Suprapubic skin (tissue), 4 donors: ENCODE data around the gene CHST13. TPM values are rescaled to one million over a fixed set of nuclear protein-coding genes. Genes with fewer than 3 reads are reported as not detected.

Experiments used
- DNase-seq, 2 donors: peaks; one replicate each; pipeline ENCODE4 v3.0.0-alpha.2; 2019; ENCODE audit warnings: low spot score in 2 of 2
- H3K27ac ChIP-seq: fragments of 200-600 bp; sonication (generic); one replicate; pipeline ENCODE4 v1.5.1; 2019
- H3K27me3 ChIP-seq: fragments of 200-600 bp; sonication (generic); one replicate; pipeline ENCODE4 v1.5.1; 2019
- H3K36me3 ChIP-seq: fragments of 200-600 bp; sonication (generic); one replicate; pipeline ENCODE4 v1.5.1; 2019
- H3K4me1 ChIP-seq: fragments of 200-600 bp; sonication (generic); one replicate; pipeline ENCODE4 v1.5.1; 2019
- H3K4me3 ChIP-seq: fragments of 200-600 bp; sonication (generic); one replicate; pipeline ENCODE4 v1.5.1; 2019; ENCODE audit warnings: mild to moderate bottlenecking
- H3K9me3 ChIP-seq: fragments of 200-600 bp; sonication (generic); one replicate; pipeline ENCODE4 v1.5.1; 2019
- CTCF ChIP-seq, 2 donors: fragments of 200-600 bp in 1 of 2; fragments of 450-650 bp in 1 of 2; sonication (generic) in 1 of 2; IDR thresholded peaks; one replicate each; pipeline ENCODE4 v1.5.1; 2016 to 2019; ENCODE audit warnings: antibody characterized with exemption in 2 of 2, mild to moderate bottlenecking in 1 of 2, moderate library complexity in 1 of 2
- EP300 ChIP-seq: sonication (generic); formaldehyde crosslinking; IDR thresholded peaks from one replicate; pipeline ENCODE4 v1.6.1; 2017; ENCODE audit warnings: antibody characterized with exemption
- POLR2A ChIP-seq, 2 donors: fragments of 450-650 bp; IDR thresholded peaks; one replicate each; pipeline ENCODE4 v1.6.1; 2017; ENCODE audit warnings: antibody characterized with exemption in 2 of 2, mild to moderate bottlenecking in 2 of 2, moderate library complexity in 2 of 2
- POLR2AphosphoS5 ChIP-seq, 3 donors: sonication (generic); formaldehyde crosslinking; IDR thresholded peaks; one replicate each; pipeline ENCODE4 v1.6.1; 2017; ENCODE audit warnings: antibody characterized with exemption in 3 of 3
- WGBS: methylation state at CpG from one replicate; pipeline ENCODE4 v1.1.5; 2018; 5-methylcytosine and 5-hydroxymethylcytosine counted together
- total RNA-seq, 4 donors: library from RNA; depleted of rRNA; stranded (reverse); fragments of >200 nt; gene quantifications; one replicate each; pipeline ENCODE4 v1.1.0, GENCODE V29; 2016

The CHST13 gene
- total RNA-seq, 4 donors from 2014 or later, result not detected

GRCh38 chr3:126557415-126557745 lies 33.4 kb downstream of the CHST13 start:
- DNase-seq, result peak; percentile 49 to 65
- H3K27ac ChIP-seq, result no peak overlapping the region
- no peaks in the 10 kb centered on the region for H3K27me3 ChIP-seq
- TF ChIP-seq CTCF (IDR thresholded peaks at IDR 0.05), result no peak
- TF ChIP-seq POLR2A (IDR thresholded peaks at IDR 0.05), result no peak
- no peak for TF ChIP-seq EP300
- TF ChIP-seq POLR2AphosphoS5 (IDR thresholded peaks at IDR 0.05), result no peak
- H3K36me3 ChIP-seq, result no peaks in the 10 kb centered on the region
- no peaks in the 10 kb centered on the region for H3K9me3 ChIP-seq
- 94% methylated on average over 7 of the region's 11 CpGs for WGBS
- no peak overlapping the region for H3K4me3 ChIP-seq
- no peaks in the 10 kb centered on the region for H3K4me1 ChIP-seq

- no peaks in the 10 kb centered on the region for H3K36me3 ChIP-seq
- H3K27me3 ChIP-seq, result no peaks in the 10 kb centered on the region
- H3K4me1 ChIP-seq, result no peaks in the 10 kb centered on the region
- DNase-seq, result peak in 1 of 2 donors; percentile 35
- TF ChIP-seq POLR2AphosphoS5 (IDR thresholded peaks at IDR 0.05) (no peak), EP300 (no peak)
- no peaks in the 10 kb centered on the region for H3K9me3 ChIP-seq
- H3K4me3 ChIP-seq, result no peak overlapping the region
- 71% methylated on average over 3 of the region's 6 CpGs for WGBS
- no peak overlapping the region for H3K27ac ChIP-seq
These were observed 33.8 kb downstream of the CHST13 start for GRCh38 chr3:126557761-126558160.

- TF ChIP-seq POLR2AphosphoS5 (IDR thresholded peaks at IDR 0.05), result no peak
- peak; percentile 27 to 56 for DNase-seq
These were observed 34.5 kb downstream of the CHST13 start, which contains the start of gene C3orf22 for GRCh38 chr3:126558336-126559071. C3orf22 (minus strand) TSS chr3:126558932; CDS start chr3:126553390, 5,542 bp downstream.

GRCh38 chr3:126562737-126563276 lies 38.9 kb downstream of the CHST13 start:
- no peaks in the 10 kb centered on the region for H3K36me3 ChIP-seq
- TF ChIP-seq CTCF (IDR thresholded peaks at IDR 0.05), result no peak
- no peak for TF ChIP-seq POLR2AphosphoS5 (IDR thresholded peaks at IDR 0.05)
- no peak for TF ChIP-seq POLR2A (IDR thresholded peaks at IDR 0.05)
- no peak for TF ChIP-seq EP300
- no peak for DNase-seq
- no peak overlapping the region for H3K27ac ChIP-seq
- H3K4me3 ChIP-seq, result no peak overlapping the region
- no peaks in the 10 kb centered on the region for H3K9me3 ChIP-seq
- WGBS, result 80% methylated on average over 2 of the region's 2 CpGs
- no peaks in the 10 kb centered on the region for H3K27me3 ChIP-seq
- H3K4me1 ChIP-seq, result no peaks in the 10 kb centered on the region

More at GRCh38 chr3:126558336-126559071, 34.5 kb downstream of the CHST13 start, which contains the start of gene C3orf22:
- Histone ChIP-seq H3K4me1 (no peaks in the 10 kb centered on the region), H3K9me3 (no peaks in the 10 kb centered on the region), H3K36me3 (no peaks in the 10 kb centered on the region), H3K27ac (no peak within 1 kb of the TSS), H3K4me3 (no peak within 1 kb of the TSS), H3K27me3 (no peaks in the 10 kb centered on the region)
- 85% methylated on average over 6 of the region's 9 CpGs for WGBS

- TF ChIP-seq CTCF (IDR thresholded peaks at IDR 0.05) (no peak), POLR2A (IDR thresholded peaks at IDR 0.05) (no peak), EP300 (no peak), POLR2AphosphoS5 (IDR thresholded peaks at IDR 0.05) (no peak)
- no peaks in the 10 kb centered on the region for H3K36me3 ChIP-seq
- no peaks in the 10 kb centered on the region for H3K4me1 ChIP-seq
- H3K27me3 ChIP-seq, result no peaks in the 10 kb centered on the region
- no peak overlapping the region for H3K27ac ChIP-seq
- H3K9me3 ChIP-seq, result no peaks in the 10 kb centered on the region
- 67% methylated on average over 9 of the region's 10 CpGs for WGBS
- H3K4me3 ChIP-seq, result no peak overlapping the region
- peak; percentile 42 to 58 for DNase-seq
These were observed 43.9 kb downstream of the CHST13 start for GRCh38 chr3:126567696-126568438.

GRCh38 chr3:126568776-126569342 lies 44.9 kb downstream of the CHST13 start:
- Histone ChIP-seq H3K4me3 (no peak overlapping the region), H3K4me1 (peaks cover 7% of the 10 kb centered on the region), H3K9me3 (no peaks in the 10 kb centered on the region), H3K27ac (no peak overlapping the region), H3K36me3 (no peaks in the 10 kb centered on the region), H3K27me3 (no peaks in the 10 kb centered on the region)
- peak; percentile 36 to 43 for DNase-seq
- no peak for TF ChIP-seq EP300
- TF ChIP-seq POLR2AphosphoS5 (IDR thresholded peaks at IDR 0.05), result no peak
- TF ChIP-seq POLR2A (IDR thresholded peaks at IDR 0.05), result no peak
- TF ChIP-seq CTCF (IDR thresholded peaks at IDR 0.05), result no peak
- 49% methylated on average over 2 of the region's 3 CpGs for WGBS
